Fibroblast of peridontal ligament (primary cell): ENCODE results near the gene EPYC.

Experiments used
- DNase-seq: peaks from one replicate; pipeline ENCODE4 v3.0.0-alpha.2; 2010; ENCODE audit errors: extremely low read depth

EPYC gene, protein sequence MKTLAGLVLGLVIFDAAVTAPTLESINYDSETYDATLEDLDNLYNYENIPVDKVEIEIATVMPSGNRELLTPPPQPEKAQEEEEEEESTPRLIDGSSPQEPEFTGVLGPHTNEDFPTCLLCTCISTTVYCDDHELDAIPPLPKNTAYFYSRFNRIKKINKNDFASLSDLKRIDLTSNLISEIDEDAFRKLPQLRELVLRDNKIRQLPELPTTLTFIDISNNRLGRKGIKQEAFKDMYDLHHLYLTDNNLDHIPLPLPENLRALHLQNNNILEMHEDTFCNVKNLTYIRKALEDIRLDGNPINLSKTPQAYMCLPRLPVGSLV

DNA sequence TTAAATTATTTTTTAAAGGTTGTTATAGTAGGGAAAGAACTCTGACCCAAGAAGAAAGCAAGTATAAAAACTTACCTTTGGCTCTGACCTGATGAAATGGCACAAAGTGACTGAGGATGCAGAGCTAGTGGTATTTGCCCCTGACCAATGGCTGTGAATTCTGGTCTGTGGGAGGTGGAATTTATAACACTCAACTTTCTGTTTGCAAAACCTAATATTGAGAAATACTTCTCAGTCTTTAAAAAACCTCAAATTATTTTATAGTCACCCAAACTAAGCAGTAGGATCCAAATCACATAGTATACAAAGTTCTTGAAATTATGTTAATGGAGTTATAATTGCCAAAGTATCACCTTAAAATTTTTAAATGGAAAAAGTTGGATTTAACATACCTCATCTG, at the start of gene EPYC:
EPYC (minus strand) TSS at position 101 of the 400 bp plus-strand sequence. CDS start 2,407 bp downstream, outside the sequence.
- no peak for DNase-seq

DNA sequence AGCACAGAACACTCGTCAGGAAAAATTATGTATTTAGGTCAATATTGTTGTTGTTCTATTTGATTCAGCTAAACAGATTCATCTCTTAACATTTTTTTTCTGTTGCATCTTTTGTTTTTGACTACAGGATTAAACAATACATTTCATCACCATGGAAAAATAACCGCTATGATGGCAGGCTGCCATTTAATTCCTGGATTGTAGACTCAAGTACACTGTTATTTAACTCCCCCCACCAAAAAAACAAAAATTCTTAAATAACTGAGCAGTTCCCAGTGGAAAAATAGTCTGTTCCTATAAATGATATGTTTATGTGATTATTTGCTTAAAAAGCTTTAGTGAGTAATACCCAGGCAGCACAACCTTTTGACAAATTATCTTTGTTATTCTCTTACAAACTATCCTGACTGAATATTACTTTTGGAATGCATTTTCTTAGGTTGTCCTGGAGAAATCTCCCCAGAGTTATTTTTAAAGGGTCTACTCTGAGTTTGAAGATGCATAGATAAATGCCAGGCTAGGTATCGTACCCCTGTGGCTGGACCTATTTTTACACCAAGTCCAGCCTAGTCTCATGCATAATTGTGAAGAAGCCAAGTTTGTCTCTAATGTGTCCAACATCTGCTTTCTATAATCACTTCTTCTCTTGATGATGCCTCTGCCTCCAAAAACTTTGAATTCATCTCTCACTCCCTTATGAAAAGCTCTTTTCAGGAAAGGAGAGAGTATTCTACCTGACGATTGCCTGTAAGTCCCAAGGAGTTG, 49.4 kb upstream of the EPYC start:
- DNase-seq: peak; percentile 97

DNA sequence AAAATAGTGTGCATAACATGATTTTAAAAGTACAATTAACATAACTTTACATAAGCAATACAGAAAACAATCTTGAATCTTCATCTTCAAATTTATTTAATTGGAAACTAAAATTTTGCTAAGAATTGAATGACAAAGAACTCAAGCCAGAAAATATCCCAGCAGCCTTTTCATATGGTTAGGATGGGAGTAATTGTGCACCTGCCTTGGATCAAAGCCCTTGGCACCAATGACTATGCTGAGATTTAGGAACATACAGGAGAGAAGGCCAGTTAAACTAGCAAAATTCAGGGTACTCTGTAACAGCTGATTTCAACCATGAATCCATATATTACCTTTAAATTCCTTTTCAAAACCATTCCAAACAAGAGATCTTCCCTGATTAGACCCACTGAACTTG, 47.3 kb upstream of the EPYC start:
- no peak for DNase-seq

DNA sequence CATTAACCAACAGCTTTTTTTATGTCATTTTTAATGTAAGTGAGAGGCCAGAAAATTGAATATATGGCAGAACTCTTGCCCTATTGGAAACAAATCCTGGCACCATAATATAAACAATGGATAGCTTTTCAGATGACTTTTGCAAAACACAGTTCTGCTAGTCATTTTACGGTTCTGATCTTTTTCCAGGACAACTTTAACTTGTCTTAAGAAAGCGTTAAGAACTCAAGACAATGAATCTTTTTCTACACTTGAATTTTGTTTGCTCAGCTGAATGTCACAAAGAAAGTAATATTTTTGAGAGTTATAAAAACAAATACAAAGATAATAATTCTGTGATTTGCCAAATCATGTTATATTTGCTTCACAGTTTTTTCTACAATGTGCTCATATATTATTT, 39.8 kb upstream of the EPYC start:
- DNase-seq: no peak

DNA sequence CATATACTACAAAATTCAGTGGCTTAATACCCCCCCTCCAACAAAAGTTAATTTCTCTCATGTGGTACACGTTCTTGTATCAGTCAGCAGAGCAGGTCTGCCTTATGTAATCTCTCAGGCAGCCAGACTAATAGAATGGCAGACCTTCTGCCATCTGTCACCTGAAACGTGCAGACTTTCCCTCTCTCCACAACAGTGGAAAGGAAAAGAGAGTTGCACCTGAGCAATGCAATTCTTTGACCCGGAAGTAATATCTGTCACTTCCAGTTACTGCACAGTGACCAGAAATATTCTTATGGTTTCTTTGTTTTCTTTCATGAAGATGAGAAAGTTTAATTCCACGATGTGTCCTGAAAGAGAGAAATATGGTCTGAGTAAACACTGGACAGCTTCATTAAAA, 38.6 kb upstream of the EPYC start:
- no peak for DNase-seq

DNA sequence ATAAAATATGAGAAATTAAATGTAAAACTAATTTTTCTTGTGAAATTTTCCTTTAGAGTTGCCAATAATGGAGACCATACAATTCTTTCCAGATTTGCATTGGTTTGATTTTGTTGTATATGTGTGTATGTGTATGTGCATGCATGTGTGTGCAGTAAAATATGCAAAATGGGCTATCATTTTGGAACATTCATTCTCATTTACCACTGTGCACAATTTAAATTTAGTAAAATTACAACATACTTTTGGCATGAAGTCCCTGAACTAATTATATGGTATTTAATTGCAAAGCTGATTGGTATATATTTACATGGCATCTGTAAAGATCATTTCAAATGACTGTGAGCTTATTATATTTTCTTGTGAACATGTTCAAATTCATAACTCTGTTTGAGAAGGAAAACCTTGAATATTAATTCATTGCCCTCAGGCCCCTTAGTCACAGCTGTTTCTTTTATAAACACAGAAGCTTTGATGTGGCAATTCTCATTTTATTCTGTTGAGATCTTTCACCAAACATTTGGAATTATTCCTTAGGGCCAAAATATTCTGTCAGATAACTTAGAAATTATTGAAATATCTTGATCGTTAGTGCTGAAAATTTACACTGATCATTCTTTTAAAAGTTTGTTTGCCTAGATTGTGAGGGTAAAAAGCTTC, 35.5 kb upstream of the EPYC start:
- peak; percentile 58 for DNase-seq

DNA sequence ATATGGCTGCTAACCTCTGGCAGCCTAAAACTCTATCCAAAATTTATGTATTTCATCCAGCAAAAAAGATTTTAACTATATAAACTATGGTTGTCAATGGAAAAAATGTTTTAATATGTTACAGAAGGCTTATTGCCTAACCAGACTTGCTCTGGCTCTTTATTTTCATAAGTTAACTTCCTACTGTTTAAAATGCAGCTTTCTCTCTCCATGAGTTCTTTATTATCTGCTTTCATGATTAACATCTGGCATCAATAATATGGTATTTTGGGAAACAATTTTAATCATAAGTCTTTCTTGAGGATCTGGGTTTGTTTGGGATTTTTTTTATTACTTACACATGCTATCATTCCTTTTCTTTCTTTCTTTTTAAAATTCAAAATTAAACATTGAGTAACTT, 32.5 kb upstream of the EPYC start:
- peak; percentile 97 for DNase-seq

DNA sequence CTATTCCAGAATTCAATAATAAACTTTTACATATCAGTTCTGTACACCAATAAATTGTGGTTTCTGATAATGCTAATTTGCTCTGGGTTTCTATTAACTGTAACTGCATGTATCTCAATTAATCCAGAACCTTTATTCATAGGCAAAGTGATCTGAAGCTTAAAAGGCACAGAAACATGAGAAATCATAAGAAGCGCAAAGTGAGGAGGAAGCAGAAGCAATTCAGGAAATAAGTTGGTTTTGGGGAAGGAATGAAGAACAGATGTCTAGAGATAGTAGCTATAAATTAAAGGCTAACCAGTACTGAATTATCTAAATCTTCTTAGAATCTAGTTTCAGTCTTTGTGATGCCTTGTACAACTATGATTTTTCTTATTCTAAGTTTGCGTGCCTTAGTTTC, 28.5 kb upstream of the EPYC start:
- DNase-seq: no peak

DNA sequence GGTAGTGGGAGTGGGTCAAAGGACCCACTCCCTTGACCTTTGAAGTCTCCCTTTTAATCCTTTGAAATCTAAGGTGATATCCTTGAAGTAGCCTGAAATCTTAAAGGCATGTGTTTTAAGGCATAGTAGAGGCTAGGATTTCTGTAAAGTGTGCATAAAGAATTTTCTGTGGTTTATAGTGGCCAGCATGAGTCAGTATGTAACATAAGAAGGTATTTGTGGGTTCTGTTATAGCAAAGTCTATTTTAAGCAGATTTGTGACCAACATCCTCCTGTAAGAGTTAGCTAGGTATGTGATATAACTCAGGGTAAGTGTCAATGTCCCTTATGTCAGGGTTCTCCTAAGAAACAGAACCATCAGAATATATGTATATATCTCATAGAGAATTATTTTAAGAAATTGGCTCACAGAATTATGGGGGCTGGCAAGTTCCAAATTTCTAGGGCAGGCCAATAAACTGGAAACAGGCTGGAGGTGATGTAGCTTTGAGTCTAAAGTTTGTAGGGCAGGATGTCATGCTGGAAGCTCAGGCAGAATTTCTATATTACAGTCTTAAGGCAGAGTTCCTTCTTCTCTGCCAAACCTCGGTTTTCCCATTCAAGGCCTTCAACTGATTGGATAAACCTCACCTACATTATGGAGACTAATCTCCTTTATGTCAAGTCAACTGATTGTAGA, 18.7 kb upstream of the EPYC start:
- peak; percentile 88 for DNase-seq

DNA sequence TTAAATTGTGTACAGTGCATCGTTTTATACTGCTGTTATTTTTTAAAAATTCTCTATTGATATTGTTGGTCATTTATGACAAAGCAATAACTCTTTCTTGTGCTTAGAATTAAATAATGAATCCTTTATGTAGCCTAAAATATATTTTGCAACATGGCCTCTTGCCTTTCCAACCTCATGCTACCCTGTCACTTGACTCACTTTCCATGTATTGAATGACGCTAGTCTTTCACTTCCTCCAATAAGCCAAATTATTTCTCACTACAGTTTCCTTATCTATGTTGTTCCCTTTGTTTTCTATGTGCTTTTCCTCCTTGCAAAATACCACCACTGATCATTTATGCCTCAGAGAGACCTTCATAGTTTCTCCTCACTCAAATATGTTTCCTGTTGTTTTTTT, 16.3 kb upstream of the EPYC start:
- DNase-seq: no peak

DNA sequence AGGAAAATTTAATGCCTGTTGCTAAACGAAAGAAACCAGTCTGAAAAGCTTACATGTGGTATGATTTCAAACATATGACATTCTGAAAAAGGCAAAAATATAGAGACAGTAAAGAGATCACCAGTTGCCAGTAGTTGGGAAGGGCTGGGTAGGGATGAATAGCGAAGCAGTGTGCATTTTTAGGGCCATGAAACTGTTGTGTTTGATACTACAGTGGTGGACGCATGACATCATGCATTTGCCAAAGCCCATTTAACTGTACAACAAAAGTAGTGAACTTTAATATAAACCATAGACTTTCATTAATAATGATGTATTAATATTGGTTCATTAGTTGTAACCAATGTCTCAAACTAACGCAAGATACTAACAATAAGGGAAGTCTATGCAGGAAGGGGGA, 14.7 kb upstream of the EPYC start:
- DNase-seq: no peak

DNA sequence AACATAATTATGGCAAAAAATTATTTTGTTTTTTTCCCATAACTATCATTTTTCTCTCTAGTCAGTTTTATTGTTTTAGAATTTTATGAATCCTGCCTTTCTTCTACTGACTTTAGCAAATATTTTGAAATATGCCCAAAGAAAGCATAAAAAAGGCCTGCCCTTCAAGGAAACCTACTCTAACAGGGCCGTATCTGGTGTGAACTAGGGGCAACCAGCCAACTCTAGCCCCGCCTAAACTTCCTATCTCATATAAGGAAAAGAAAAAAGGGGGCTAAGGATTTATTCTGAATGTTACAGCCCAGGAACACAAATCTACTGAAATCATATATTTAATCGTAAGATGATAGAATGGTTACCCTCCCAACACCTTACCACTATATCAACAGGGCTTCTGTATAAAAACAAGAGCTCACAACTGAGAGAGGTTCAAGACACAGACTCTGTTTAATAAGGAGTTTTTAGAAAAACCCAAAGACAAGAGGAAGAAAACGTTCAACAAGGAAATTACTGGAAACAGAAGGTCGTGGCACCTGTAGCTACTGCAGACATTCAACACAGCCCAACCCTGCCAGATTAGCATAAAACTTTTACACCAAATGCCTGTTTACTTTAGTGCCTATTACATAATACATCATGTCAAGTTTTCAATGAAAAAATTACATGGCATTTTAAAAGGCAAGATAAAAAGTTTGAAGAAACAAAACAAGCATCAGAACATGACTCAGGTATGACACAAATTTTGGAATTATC, 12.9 kb upstream of the EPYC start:
- no peak for DNase-seq

DNA sequence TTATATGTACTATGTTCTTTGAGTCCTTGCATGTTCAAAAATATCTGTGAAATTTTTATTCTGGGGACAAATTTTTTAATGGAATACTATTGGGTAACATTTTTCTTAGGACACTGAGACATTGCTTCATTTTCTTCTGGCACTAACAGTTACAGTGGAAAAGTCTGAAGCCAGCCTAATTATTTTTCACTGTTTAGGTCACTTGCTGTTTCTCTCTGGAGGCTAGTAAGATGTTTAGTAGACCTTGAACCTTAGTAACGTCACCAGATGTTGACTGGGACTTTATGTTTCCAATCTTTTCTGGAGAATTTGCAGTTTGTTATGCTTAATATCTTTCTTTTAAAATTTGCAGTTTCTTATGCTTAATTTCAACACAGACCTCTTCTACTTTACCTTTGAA, 12.3 kb upstream of the EPYC start:
- DNase-seq: no peak

DNA sequence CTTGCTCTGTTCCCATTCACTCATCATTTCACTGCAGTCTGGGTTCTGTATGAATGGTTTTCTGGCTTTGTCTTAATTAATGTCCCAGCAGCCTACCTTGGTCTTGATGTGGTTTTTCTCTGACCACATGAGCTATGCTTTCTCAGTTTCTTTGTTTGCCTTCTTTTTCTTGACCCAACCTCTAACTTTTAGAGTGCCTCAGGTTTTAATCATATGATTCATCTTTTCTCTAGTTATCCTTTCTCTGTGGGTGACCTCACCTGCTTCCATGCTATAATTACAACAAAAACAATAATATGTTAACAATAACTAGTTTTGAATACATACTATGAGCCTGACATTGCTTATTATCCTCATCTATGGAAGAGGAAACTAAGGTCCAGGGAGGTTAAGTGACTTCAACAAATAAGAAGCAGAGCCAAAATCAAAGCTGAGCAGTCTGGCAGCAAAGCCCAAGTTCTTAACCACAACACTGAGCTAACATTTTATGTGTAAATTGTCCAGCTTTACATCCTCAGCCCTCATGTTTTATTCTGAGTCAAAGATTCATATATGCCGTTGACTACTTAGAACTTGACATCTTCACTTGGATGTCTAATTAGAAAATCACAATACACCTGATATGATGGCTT, 4.7 kb upstream of the EPYC start:
- peak; percentile 68 for DNase-seq

DNA sequence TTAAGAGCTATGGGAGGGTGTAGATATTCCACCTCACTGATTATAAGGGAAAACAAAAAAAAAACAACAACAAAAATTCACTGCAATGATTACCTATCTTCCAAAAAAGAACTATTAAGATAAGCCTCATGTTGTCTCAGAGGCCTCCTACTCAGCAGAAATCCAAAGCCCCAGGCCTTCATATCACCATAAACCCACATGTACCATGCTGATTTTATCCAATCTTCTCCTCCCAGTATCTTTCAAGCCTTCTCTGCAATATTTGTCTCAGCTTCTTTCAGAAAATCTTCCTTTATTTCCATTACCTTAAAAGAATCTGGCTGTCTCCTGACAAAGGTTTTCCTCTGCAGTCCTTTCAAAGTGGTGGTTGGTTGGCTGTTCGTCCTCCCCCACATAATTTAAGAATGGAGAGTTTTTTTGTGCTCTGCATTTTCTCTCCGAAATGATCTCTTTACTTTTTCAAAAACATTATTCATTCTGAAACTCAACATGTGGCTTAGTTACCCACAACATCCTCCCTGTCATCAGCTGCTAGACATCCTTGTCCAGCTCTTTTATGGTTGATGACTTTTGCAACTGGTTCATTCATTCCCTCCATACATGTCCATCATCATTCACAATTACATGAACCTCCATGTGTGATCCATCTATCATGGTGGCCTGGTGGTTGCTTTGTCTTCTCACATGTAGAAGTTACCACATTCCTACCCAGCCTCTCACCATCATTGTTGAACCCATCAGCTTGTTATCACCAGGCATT, 2.9 kb upstream of the EPYC start:
- no peak for DNase-seq

DNA sequence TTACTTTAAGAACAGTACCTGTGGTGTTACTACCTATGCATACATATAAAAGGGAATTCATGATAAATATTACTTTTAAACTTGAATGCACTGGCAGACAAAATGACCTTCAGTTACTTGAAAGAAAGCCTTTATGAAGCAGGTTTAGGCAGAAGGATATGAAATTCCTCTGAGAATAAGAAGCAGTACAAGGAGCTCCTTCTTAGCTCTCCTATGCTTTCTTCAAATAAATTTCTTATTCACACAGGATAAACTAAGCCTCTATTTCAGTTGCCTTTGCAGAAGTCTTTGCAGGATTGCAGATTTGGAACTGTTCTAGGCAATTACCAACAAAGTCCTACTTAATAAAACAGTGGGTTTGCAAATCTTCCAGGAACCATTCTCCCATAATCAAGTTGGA, 1.0 kb downstream of the EPYC start:
- no peak for DNase-seq

DNA sequence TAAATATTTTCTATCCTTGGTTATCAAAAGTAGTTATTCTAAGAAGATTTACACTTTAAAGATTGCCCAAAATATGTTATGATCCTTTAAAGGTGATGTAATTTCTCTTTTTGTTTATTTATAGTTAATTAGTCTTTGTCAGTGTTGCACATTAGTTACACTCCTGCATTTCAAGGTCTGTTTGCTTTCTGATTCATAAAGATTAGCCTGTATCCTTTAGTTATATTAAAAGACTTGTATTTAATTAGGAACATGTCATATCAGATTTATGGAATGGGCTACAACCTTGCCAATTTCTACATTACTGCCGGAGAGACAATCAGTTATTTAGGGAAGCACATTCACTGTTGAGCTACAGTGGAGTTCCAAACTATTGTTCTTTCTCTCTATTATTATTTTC, 3.5 kb downstream of the EPYC start:
- DNase-seq: no peak

DNA sequence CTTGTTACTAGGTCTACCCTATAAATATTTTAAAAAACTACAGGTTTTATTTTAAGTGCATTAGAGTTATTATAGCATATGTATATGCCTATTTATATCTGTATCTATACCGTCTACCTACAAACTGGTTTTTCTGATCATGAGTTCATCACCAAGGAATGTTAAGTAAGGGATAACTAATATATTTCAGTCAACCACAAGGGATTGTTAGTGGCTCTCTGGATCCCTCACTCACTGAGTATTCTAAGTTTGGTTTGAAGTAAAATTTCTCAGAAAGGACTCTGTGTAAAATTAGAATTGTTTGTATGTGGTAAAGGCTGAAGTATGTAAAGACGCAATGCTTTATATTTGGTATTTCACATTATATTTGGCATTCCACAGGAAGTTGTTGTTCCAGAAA, 4.8 kb downstream of the EPYC start:
- no peak for DNase-seq

DNA sequence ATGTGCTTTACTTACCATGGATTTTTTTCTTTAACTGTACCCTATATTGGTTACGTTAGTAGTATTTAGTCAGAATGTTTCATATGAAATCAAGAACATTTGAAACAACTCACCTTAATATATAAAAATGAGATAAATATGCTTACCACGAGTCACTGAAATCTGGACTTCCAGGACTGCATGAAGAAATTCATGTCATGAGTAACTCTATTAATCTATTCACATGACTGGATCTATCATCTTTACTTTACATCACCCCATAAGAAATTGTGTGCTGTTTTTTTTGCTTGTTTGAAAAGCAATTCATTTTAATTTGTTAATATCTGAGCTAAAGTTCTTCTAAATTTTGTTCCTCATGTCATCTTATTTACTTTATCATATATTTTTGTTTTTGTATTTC, 5.2 kb downstream of the EPYC start:
- no peak for DNase-seq

DNA sequence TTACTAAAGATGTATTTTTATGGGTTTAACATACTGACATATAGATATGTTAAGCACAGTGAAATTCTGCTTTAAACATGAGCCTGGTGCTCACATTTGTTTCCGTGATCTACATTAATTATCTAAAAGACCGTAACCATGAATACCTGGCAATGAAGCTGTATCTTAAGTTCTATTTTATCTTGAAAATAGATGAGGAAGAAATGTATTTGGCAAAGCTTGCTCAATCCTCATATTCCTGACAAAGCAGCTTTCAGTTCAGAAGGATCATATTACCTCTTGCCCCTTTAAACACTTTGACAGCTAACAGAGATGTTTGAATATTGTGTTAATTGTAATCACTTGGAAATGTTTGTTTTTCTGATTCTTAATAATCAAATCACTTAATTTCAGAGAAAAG, 9.8 kb downstream of the EPYC start:
- DNase-seq: peak; percentile 40
